ENCODE results near the gene MAP3K14. TPM values are rescaled to one million over a fixed set of nuclear protein-coding genes. Genes with fewer than 3 reads are reported as not detected.

MAP3K14 gene
- total and polyA plus RNA-seq, 9 donors, result 2.4 to 19.8 (median 10.7) TPM

- Histone ChIP-seq H3K27me3 (no peaks in the 10 kb centered on the region), H3K27ac (no peak overlapping the region), H3K36me3 (peaks cover 3% of the 10 kb centered on the region), H3K4me1 (ENCODE audit: insufficient read depth) (peaks cover 4% of the 10 kb centered on the region), H3K9me3 (no peaks in the 10 kb centered on the region), H3K4me3 (no peak overlapping the region)
- TF ChIP-seq EP300 (IDR thresholded peaks at IDR 0.05) (no peak), CTCF (IDR thresholded peaks at IDR 0.05) (no peak), POLR2A (IDR thresholded peaks at IDR 0.05) (no peak)
- no peak for DNase-seq
- 50 to 67% (median 67%) methylated on average over 1 of the region's 1 CpG for WGBS, 3 donors
- intact Hi-C loops (cut with DNase I), result no loop called here
Observed at GRCh38 chr17:45265821-45266220, 51.0 kb downstream of the MAP3K14 start.

- Histone ChIP-seq H3K27me3 (no peaks in the 10 kb centered on the region), H3K9me3 (no peaks in the 10 kb centered on the region), H3K36me3 (peaks cover 3% of the 10 kb centered on the region), H3K27ac (no peak overlapping the region), H3K4me1 (ENCODE audit: insufficient read depth) (peaks cover 4% of the 10 kb centered on the region), H3K4me3 (no peak overlapping the region)
- no peak for DNase-seq
- TF ChIP-seq POLR2A (IDR thresholded peaks at IDR 0.05) (no peak), EP300 (IDR thresholded peaks at IDR 0.05) (no peak), CTCF (IDR thresholded peaks at IDR 0.05) (no peak)
- 84 to 86% (median 84%) methylated on average over 8 of the region's 8 CpGs for WGBS, 3 donors
- intact Hi-C loops (cut with DNase I), result no loop called here
Observed at GRCh38 chr17:45264988-45265387, 51.8 kb downstream of the MAP3K14 start.

GRCh38 chr17:45264430-45264829 lies 52.4 kb downstream of the MAP3K14 start:
- H3K27ac ChIP-seq, result no peak overlapping the region
- DNase-seq, result no peak
- TF ChIP-seq EP300 (IDR thresholded peaks at IDR 0.05) (no peak), POLR2A (IDR thresholded peaks at IDR 0.05) (no peak), CTCF (IDR thresholded peaks at IDR 0.05) (no peak)
- H3K27me3 ChIP-seq, result no peaks in the 10 kb centered on the region
- intact Hi-C loops (cut with DNase I), result no loop called here
- 89 to 96% (median 96%) methylated on average over 14 of the region's 14 CpGs for whole genome bisulfite sequencing, 3 donors
- no peaks in the 10 kb centered on the region for H3K9me3 ChIP-seq
- H3K4me3 ChIP-seq, result no peak overlapping the region
- peaks cover 3% of the 10 kb centered on the region for H3K36me3 ChIP-seq
- H3K4me1 ChIP-seq (ENCODE audit: insufficient read depth), result peaks cover 4% of the 10 kb centered on the region

GRCh38 chr17:45263477-45263860 lies 53.4 kb downstream of the MAP3K14 start:
- no peak overlapping the region for H3K4me3 ChIP-seq
- H3K36me3 ChIP-seq, result no peaks in the 10 kb centered on the region
- H3K9me3 ChIP-seq, result no peaks in the 10 kb centered on the region
- no peak for TF ChIP-seq CTCF (IDR thresholded peaks at IDR 0.05)
- TF ChIP-seq EP300 (IDR thresholded peaks at IDR 0.05), result no peak
- intact Hi-C loops (cut with DNase I), result no loop called here
- H3K4me1 ChIP-seq (ENCODE audit: insufficient read depth), result peaks cover 4% of the 10 kb centered on the region
- DNase-seq, result no peak
- H3K27me3 ChIP-seq, result no peaks in the 10 kb centered on the region
- no peak overlapping the region for H3K27ac ChIP-seq
- 60 to 65% (median 61%) methylated on average over 7 of the region's 7 CpGs for WGBS, 3 donors

Data from ovary (tissue), 9 donors.